Neutrophil (primary cell): ENCODE measurements around the gene LRRC4C.

ENCODE experiments used
- H3K27ac ChIP-seq: fragments of 200-600 bp; sonication (generic); 2 replicates; pipeline ENCODE4 v1.5.1; 2016; ENCODE audit warnings: mild to moderate bottlenecking, moderate library complexity
- H3K27me3 ChIP-seq: fragments of 200-600 bp; sonication (generic); 2 replicates; pipeline ENCODE4 v1.6.0; 2016; ENCODE audit warnings: mild to moderate bottlenecking
- H3K36me3 ChIP-seq: fragments of 200-600 bp; sonication (generic); 2 replicates; pipeline ENCODE4 v1.5.1; 2017
- H3K4me1 ChIP-seq, 2 experiments: fragments of 200-600 bp in 1 of 2; sonication (generic) in 1 of 2; 1 replicate in 1 of 2; 2 replicates in 1 of 2; pipeline versions ENCODE4 v1.5.1 to v1.6.1; 2013 to 2016; ENCODE audit warnings: low read depth in 1 of 2, low read length in 1 of 2, mild to moderate bottlenecking in 1 of 2, moderate library complexity in 1 of 2; ENCODE audit not compliant: control insufficient read depth in 1 of 2, insufficient read depth in 1 of 2
- H3K4me3 ChIP-seq, 2 experiments: fragments of 200-600 bp in 1 of 2; sonication (generic) in 1 of 2; 1 replicate in 1 of 2; 2 replicates in 1 of 2; pipeline ENCODE4 v1.5.1; 2013 to 2016; ENCODE audit warnings: low read depth in 1 of 2, low read length in 1 of 2, mild to moderate bottlenecking in 1 of 2, moderate library complexity in 1 of 2
- H3K9me3 ChIP-seq: fragments of 200-600 bp; sonication (generic); 2 replicates; pipeline ENCODE4 v1.5.1; 2016
- TF ChIP-seq, protein P1 (sequence below): fragments of 200-600 bp; sonication (generic); IDR thresholded peaks from 2 replicates; pipeline ENCODE4 v1.5.1; 2016; ENCODE audit warnings: antibody characterized with exemption

Gene LRRC4C

DNA sequence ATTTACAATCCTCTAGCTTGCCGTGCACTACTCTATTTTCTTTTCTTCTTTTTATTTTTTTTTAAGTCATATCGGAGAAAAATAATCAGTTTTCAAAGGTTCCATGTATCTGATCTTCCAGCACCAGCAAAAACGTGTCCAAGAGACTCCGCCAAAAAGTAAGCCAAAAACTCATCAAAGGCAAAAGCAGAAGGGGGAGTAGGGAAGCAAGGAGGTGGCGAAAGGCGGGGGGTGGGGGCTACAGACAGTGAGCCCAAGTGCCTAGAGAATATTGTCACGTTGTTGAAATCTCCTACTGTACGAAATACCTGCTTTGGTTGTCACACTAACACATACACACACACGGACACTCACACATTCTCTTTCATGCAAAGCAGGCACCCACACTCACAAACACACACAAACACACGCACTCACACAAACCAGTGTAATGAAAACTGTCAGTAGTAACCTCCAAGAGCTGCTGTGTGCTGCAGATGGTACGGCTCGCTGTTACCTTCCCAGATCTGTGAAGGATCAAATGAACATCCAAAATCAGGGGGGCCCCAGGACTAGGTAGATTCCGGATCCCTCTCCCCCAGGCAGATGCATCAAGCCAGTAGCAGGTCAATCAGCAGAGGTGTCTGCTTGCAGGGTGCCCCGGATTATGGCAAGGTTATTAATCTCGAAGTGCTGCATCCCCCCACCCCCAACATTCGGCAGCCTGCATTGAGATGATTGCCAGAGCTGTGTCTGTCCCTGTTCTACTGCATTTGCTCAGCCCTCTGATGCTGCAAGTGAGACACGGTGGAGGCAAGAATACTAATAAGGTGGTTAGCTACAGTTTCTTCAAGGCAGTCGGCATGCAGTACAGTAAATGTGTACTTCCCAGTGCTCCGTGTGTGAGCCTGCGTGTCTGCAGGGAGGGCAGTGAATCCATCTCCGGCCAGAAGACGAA lies at the start of gene LRRC4C:
TSS of gene LRRC4C (minus strand) at position 188 of the 937 bp plus-strand sequence.
- Histone ChIP-seq H3K4me3 (no peak within 1 kb of the TSS), H3K27ac (no peak within 1 kb of the TSS), H3K27me3 (peaks cover 30% of the 10 kb centered on the region), H3K36me3 (no peaks in the 10 kb centered on the region), H3K9me3 (no peaks in the 10 kb centered on the region), H3K4me1 (no peaks in the 10 kb centered on the region)
- TF ChIP-seq, protein P1, sequence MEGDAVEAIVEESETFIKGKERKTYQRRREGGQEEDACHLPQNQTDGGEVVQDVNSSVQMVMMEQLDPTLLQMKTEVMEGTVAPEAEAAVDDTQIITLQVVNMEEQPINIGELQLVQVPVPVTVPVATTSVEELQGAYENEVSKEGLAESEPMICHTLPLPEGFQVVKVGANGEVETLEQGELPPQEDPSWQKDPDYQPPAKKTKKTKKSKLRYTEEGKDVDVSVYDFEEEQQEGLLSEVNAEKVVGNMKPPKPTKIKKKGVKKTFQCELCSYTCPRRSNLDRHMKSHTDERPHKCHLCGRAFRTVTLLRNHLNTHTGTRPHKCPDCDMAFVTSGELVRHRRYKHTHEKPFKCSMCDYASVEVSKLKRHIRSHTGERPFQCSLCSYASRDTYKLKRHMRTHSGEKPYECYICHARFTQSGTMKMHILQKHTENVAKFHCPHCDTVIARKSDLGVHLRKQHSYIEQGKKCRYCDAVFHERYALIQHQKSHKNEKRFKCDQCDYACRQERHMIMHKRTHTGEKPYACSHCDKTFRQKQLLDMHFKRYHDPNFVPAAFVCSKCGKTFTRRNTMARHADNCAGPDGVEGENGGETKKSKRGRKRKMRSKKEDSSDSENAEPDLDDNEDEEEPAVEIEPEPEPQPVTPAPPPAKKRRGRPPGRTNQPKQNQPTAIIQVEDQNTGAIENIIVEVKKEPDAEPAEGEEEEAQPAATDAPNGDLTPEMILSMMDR: no peak

DNA sequence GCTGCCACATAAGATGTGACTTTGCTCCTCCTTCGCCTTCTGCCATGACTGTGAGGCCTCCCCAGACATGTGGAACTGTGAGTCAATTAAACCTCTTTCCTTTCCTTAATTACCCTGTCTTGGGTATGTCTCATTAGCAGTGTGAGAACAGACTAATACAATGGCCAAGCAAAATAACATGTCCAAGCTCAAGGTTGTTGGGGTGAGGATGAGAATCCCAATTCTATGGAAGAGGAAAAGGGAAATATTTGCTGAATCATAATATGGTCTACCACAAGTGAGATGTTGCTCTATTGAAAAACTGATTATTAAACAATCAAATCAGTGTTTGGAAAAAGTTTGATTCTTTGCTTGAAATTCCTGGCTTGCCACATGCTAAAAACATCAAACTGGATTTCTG lies 48.7 kb upstream of the LRRC4C start:
- TF ChIP-seq, protein P1: no peak
- H3K27me3 ChIP-seq: no peaks in the 10 kb centered on the region
- no peaks in the 10 kb centered on the region for H3K9me3 ChIP-seq
- no peak overlapping the region for H3K27ac ChIP-seq
- no peaks in the 10 kb centered on the region for H3K36me3 ChIP-seq
- H3K4me3 ChIP-seq: no peak overlapping the region
- H3K4me1 ChIP-seq: no peaks in the 10 kb centered on the region

DNA sequence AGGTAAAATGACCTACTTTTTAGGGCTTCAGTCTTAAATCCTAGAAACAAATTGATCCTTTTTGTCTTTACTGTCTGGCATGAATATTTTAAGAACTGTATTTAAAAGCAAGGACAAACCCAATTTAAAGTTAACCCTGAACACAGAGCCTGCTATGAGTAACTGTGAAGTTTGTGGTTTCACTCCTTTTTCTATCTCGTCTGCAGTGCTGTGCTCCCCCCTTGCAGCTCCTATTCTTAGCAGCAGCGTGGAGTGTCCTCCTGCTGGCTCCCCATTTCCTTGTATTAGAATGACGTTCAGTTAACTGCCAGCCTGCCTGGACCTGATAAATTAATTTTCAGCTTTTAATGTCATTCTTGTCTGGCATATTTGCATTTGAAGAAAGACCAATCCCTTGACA lies 40.0 kb upstream of the LRRC4C start:
- Histone ChIP-seq H3K9me3 (no peaks in the 10 kb centered on the region), H3K36me3 (no peaks in the 10 kb centered on the region), H3K4me1 (no peaks in the 10 kb centered on the region), H3K27ac (no peak overlapping the region), H3K4me3 (no peak overlapping the region), H3K27me3 (peaks cover 5% of the 10 kb centered on the region)
- TF ChIP-seq, protein P1: no peak

DNA sequence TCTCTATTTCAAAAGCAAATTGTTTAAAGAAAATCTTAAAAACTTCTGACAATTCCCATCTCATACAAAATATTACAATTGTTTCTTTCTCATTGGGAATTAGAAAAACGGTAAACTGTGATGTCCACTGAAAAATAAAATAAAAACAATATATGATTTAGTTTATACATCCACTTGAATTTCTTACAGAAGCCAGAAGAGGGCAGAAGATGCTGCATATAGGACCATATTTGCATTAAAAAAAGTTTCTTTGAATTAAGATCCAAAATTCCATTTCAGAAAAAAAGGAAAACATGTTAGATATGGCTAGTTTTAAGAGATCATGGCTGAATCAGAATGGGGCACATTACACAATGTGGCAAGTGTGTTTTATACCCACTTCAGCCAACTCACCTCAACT lies 39.3 kb upstream of the LRRC4C start:
- Histone ChIP-seq H3K27me3 (peaks cover 5% of the 10 kb centered on the region), H3K4me3 (no peak overlapping the region), H3K36me3 (no peaks in the 10 kb centered on the region), H3K4me1 (no peaks in the 10 kb centered on the region), H3K9me3 (no peaks in the 10 kb centered on the region), H3K27ac (no peak overlapping the region)
- TF ChIP-seq, protein P1: no peak

DNA sequence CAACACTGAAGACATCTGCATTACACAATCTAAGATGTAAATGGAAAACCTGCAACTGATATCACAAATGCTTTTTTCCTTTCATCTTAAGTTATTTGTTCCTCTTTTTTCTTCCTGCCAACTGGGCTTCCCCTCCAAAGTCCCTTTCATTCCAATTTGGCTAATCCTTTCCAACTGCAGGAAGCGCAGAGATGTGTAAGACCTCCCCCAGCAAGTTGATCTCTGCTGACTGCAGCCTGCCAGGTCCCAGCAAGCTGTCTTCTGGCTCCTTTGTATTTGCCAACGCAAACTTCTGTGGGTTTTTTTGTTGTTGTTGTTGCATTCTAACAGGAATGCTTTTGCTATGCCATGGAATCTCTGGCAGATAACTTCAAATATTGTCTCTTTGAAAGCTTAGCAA lies 38.5 kb upstream of the LRRC4C start:
- TF ChIP-seq, protein P1: no peak
- Histone ChIP-seq H3K27ac (no peak overlapping the region), H3K9me3 (no peaks in the 10 kb centered on the region), H3K27me3 (peaks cover 5% of the 10 kb centered on the region), H3K4me1 (no peaks in the 10 kb centered on the region), H3K4me3 (no peak overlapping the region), H3K36me3 (no peaks in the 10 kb centered on the region)
